Measurements from ENCODE around the gene URAD.

Gene URAD

GRCh38 chr13:27973961-27974662 lies 14.4 kb downstream of the URAD start:
- H3K4me3 ChIP-seq (ENCODE audit: low read depth, low read length), result no peak overlapping the region
- no peak for TF ChIP-seq CTCF (IDR thresholded peaks at IDR 0.05; ENCODE audit: low read depth, low read length)

- H3K4me3 ChIP-seq (ENCODE audit: low read depth, low read length), result no peak overlapping the region
- no peak for TF ChIP-seq CTCF (IDR thresholded peaks at IDR 0.05; ENCODE audit: low read depth, low read length)
These were observed 15.2 kb downstream of the URAD start for GRCh38 chr13:27973291-27973690.

GRCh38 chr13:27972478-27972820 lies 16.0 kb downstream of the URAD start:
- TF ChIP-seq CTCF (IDR thresholded peaks at IDR 0.05; ENCODE audit: low read depth, low read length), result no peak
- no peak overlapping the region for H3K4me3 ChIP-seq (ENCODE audit: low read depth, low read length)

- no peak for TF ChIP-seq CTCF (IDR thresholded peaks at IDR 0.05; ENCODE audit: low read depth, low read length)
- H3K4me3 ChIP-seq (ENCODE audit: low read depth, low read length), result no peak overlapping the region
These were observed 16.6 kb downstream of the URAD start for GRCh38 chr13:27971776-27972477.

- TF ChIP-seq CTCF (IDR thresholded peaks at IDR 0.05; ENCODE audit: low read depth, low read length), result no peak
- no peak overlapping the region for H3K4me3 ChIP-seq (ENCODE audit: low read depth, low read length)
These were observed 17.3 kb downstream of the URAD start for GRCh38 chr13:27971236-27971645.

- H3K4me3 ChIP-seq (ENCODE audit: low read depth, low read length), result no peak overlapping the region
- no peak for TF ChIP-seq CTCF (IDR thresholded peaks at IDR 0.05; ENCODE audit: low read depth, low read length)
These were observed 17.9 kb downstream of the URAD start for GRCh38 chr13:27970382-27971235.

GRCh38 chr13:27969866-27970229 lies 18.6 kb downstream of the URAD start:
- TF ChIP-seq CTCF (IDR thresholded peaks at IDR 0.05; ENCODE audit: low read depth, low read length), result no peak
- H3K4me3 ChIP-seq (ENCODE audit: low read depth, low read length), result no peak overlapping the region

Data from WI38 (cell line).